ENCODE measurements around the gene CAPN9. TPM values are rescaled to one million over a fixed set of nuclear protein-coding genes. Genes with fewer than 3 reads are reported as not detected.

CAPN9 gene
- total and polyA plus RNA-seq, 9 of the 15 experiments (the other 6 are each of a cell fraction or from before 2014, with no cell fraction given), result not detected

- intact Hi-C loops (cut with micrococcal nuclease), result no loop called here
- in situ Hi-C loops (cut with MboI), result no loop called here
- Histone ChIP-seq H3K27ac (ENCODE audit: extremely low read depth, low read depth, low read length) (no peak overlapping the region), H3K9me3 (replicated peaks; ENCODE audit: control insufficient read depth, insufficient read depth, low read depth, low read length) (no peaks in the 10 kb centered on the region), H3K27me3 (ENCODE audit: control insufficient read depth in 2 of 2, insufficient read depth in 2 of 2, low read length in 2 of 2) (peaks cover 77 to 82% of the 10 kb centered on the region in 2 experiments), H3K79me2 (ENCODE audit: control insufficient read depth, insufficient read depth, low read length) (no peaks in the 10 kb centered on the region), H3K4me3 (no peak overlapping the region), H3K36me3 (ENCODE audit: control insufficient read depth, insufficient read depth, low read length) (no peaks in the 10 kb centered on the region), H3K9me1 (ENCODE audit: control insufficient read depth, insufficient read depth, low read length) (no peaks in the 10 kb centered on the region), H4K20me1 (replicated peaks; ENCODE audit: control insufficient read depth, insufficient read depth, low read length) (peaks cover 7% of the 10 kb centered on the region), H3K4me1 (replicated peaks in 1 of 2; ENCODE audit: control insufficient read depth in 2 of 2, insufficient read depth in 2 of 2, low read length in 2 of 2) (peaks cover 0 to 11% of the 10 kb centered on the region in 2 experiments; a peak in 2 of 5 replicates), H3K4me2 (ENCODE audit: insufficient read depth, low read length) (no peak overlapping the region), H2AFZ (ENCODE audit: low read depth, low read length) (no peak overlapping the region), H3K9ac (ENCODE audit: insufficient read depth in 1 of 2, low read depth in 2 of 2, low read length in 2 of 2) (no peak overlapping the region)
- TF ChIP-seq ZNF197 (CRISPR knock-in tag; IDR thresholded peaks at IDR 0.05; ENCODE audit: low read depth) (no peak), ZNF407 (IDR thresholded peaks at IDR 0.05; ENCODE audit: low read depth) (no peak), ETS1 (conservative IDR thresholded peaks at IDR 0.05; ENCODE audit: control insufficient read depth, low read depth, low read length) (no peak), HMGXB4 (CRISPR knock-in tag; IDR thresholded peaks at IDR 0.05) (no peak), SOX6 (IDR thresholded peaks at IDR 0.05) (no peak), MAFK (IDR thresholded peaks at IDR 0.05; ENCODE audit: low read length) (no peak), PTRF (tag; IDR thresholded peaks at IDR 0.05) (no peak)
- WGBS (ENCODE audit: insufficient coverage, low coverage, missing lambda C conversion rate), result 3% methylated on average over 8 of the region's 8 CpGs
- no TSS peak for BruUV-seq (replicated peaks)
- ChIA-PET CTCF (ENCODE audit: low intra/inter-chr PET ratio) (no interaction called here), POLR2A (interaction anchor here (0.6 kb wide), 1 partner anchor 668 kb away, joined by 3 read pairs; no protein-coding TSS in a partner anchor)
- DNase-seq (ENCODE audit: extremely low read depth in 1 of 4, low spot score in 3 of 4), result no peak
- no peak for ATAC-seq
- no peak for FAIRE-seq
Observed at GRCh38 chr1:230703679-230704385, 43.4 kb upstream of the CAPN9 start.
